IMR-90 (cell line): ENCODE measurements around the gene HS3ST6. TPM values are rescaled to one million over a fixed set of nuclear protein-coding genes. Genes with fewer than 3 reads are reported as not detected.

Experiments used
- ATAC-seq: fragments of 200-7000 bp; cut with Tn5 transposase; 2 replicates; pipeline ENCODE4 v1.9.1; 2020; ENCODE audit warnings: low read depth, mild to moderate bottlenecking, moderate library complexity
- BruUV-seq: library from RNA; stranded (reverse); fragments of 400-500 nt; replicated peaks from 2 replicates; lab custom pipeline; 2021; lab: Mats Ljungman, UMichigan
- CTCF ChIA-PET: fragments of 300-600 bp; formaldehyde crosslinking; extraction: SDS; loops from one replicate; lab custom pipeline; 2021; ENCODE audit warnings: antibody characterized with exemption; lab: Yijun Ruan, JAX
- POLR2A ChIA-PET: fragments of 300-600 bp; sonication (Branson Sonifier 250); formaldehyde crosslinking; loops from one replicate; lab custom pipeline; 2022; ENCODE audit warnings: antibody characterized with exemption; ENCODE audit not compliant: unreplicated experiment; lab: Charles Lee
- DNase-seq: peaks from one replicate; pipeline ENCODE4 v3.0.0; 2013
- H2AFZ ChIP-seq: replicated peaks from 2 replicates; pipeline ENCODE3; 2013; ENCODE audit warnings: low read length, mild to moderate bottlenecking; ENCODE audit not compliant: poor library complexity
- H2AK5ac ChIP-seq: 2 replicates; pipeline ENCODE4 v1.6.1; 2013; ENCODE audit warnings: low read depth, low read length, inconsistent platforms
- H2AK9ac ChIP-seq: replicated peaks from 2 replicates; pipeline ENCODE3; 2013; ENCODE audit warnings: mild to moderate bottlenecking, low read depth, low read length, moderate library complexity; ENCODE audit not compliant: poor library complexity
- H2BK120ac ChIP-seq: 2 replicates; pipeline ENCODE4 v1.6.1; 2013; ENCODE audit warnings: low read depth, low read length, inconsistent platforms
- H2BK15ac ChIP-seq: 3 replicates; pipeline ENCODE4 v1.6.1; 2013; ENCODE audit warnings: low read depth, low read length, inconsistent platforms
- H2BK20ac ChIP-seq: 2 replicates; pipeline ENCODE4 v1.6.1; 2013; ENCODE audit warnings: low read depth, mild to moderate bottlenecking, inconsistent platforms, low read length, moderate library complexity
- H2BK5ac ChIP-seq: 2 replicates; pipeline ENCODE4 v1.6.1; 2013; ENCODE audit warnings: mild to moderate bottlenecking, low read depth, low read length, inconsistent platforms; ENCODE audit not compliant: poor library complexity, severe bottlenecking
- H3K14ac ChIP-seq: replicated peaks from 2 replicates; pipeline ENCODE4 v1.6.1; 2013; ENCODE audit warnings: low read depth, low read length, inconsistent platforms
- H3K18ac ChIP-seq: 2 replicates; pipeline ENCODE4 v1.6.1; 2013; ENCODE audit warnings: low read depth, low read length, control low read depth
- H3K23ac ChIP-seq: 2 replicates; pipeline ENCODE4 v1.6.1; 2013; ENCODE audit warnings: low read depth, low read length, inconsistent platforms
- H3K27ac ChIP-seq: 2 replicates; pipeline ENCODE4 v1.5.1; 2013; ENCODE audit warnings: mild to moderate bottlenecking, control low read depth, low read length; ENCODE audit not compliant: insufficient read depth
- H3K27me3 ChIP-seq: 2 replicates; pipeline ENCODE4 v1.6.1; 2013; ENCODE audit warnings: low read length; ENCODE audit not compliant: control insufficient read depth, insufficient read depth
- H3K36me3 ChIP-seq: 2 replicates; pipeline ENCODE4 v1.6.1; 2013; ENCODE audit warnings: low read length, mixed read lengths; ENCODE audit not compliant: control insufficient read depth, insufficient read depth
- H3K4ac ChIP-seq: 2 replicates; pipeline ENCODE4 v1.6.1; 2013; ENCODE audit warnings: low read depth, low read length, inconsistent platforms
- H3K4me1 ChIP-seq: 2 replicates; pipeline ENCODE4 v1.6.1; 2013; ENCODE audit warnings: low read length, mixed read lengths; ENCODE audit not compliant: control insufficient read depth, insufficient read depth
- H3K4me2 ChIP-seq: 2 replicates; pipeline ENCODE4 v1.6.1; 2013; ENCODE audit warnings: low read depth, mild to moderate bottlenecking, control low read depth, low read length, moderate library complexity
- H3K4me3 ChIP-seq: 2 replicates; pipeline ENCODE4 v1.5.1; 2013; ENCODE audit warnings: low read depth, mild to moderate bottlenecking, control low read depth, low read length, moderate library complexity; ENCODE audit not compliant: insufficient read depth
- H3K56ac ChIP-seq: 2 replicates; pipeline ENCODE4 v1.6.1; 2013; ENCODE audit warnings: low read length, inconsistent platforms; ENCODE audit not compliant: insufficient read depth; ENCODE audit errors: extremely low read depth
- H3K79me1 ChIP-seq, 2 experiments: 2 replicates each; pipeline ENCODE4 v1.6.1; 2013; ENCODE audit warnings: low read length in 2 of 2, inconsistent platforms in 1 of 2, low read depth in 1 of 2
- H3K9ac ChIP-seq: 2 replicates; pipeline ENCODE4 v1.6.1; 2013; ENCODE audit warnings: low read depth, low read length, control low read depth
- H3K9me1 ChIP-seq: 2 replicates; pipeline ENCODE4 v1.6.1; 2013; ENCODE audit warnings: low read length, inconsistent platforms; ENCODE audit not compliant: insufficient read depth
- H3K9me3 ChIP-seq: 2 replicates; pipeline ENCODE4 v1.6.1; 2013; ENCODE audit warnings: low read length; ENCODE audit not compliant: control insufficient read depth, insufficient read depth
- H4K20me1 ChIP-seq: 2 replicates; pipeline ENCODE4 v1.6.1; 2013; ENCODE audit warnings: low read length, inconsistent platforms; ENCODE audit not compliant: insufficient read depth
- H4K5ac ChIP-seq: 2 replicates; pipeline ENCODE4 v1.6.1; 2013; ENCODE audit warnings: mild to moderate bottlenecking, low read depth, low read length, control low read depth
- H4K8ac ChIP-seq, 2 experiments: 2 replicates each; pipeline ENCODE4 v1.6.1; 2013; ENCODE audit warnings: low read depth in 2 of 2, low read length in 2 of 2, control low read depth in 1 of 2, inconsistent platforms in 1 of 2
- H4K91ac ChIP-seq: 2 replicates; pipeline ENCODE4 v1.6.1; 2013; ENCODE audit warnings: low read depth, low read length, inconsistent platforms; ENCODE audit not compliant: insufficient read depth
- BHLHE40 ChIP-seq: fragments of 150-350 bp; IDR thresholded peaks from 2 replicates; pipeline ENCODE4 v1.6.1; 2016; ENCODE audit warnings: mild to moderate bottlenecking, low read depth, low read length
- CEBPB ChIP-seq: IDR thresholded peaks from 2 replicates; pipeline ENCODE4 v1.6.1; 2012; ENCODE audit warnings: low read depth, low read length, improper control_type of control experiment
- CHD1 ChIP-seq: IDR thresholded peaks from 2 replicates; pipeline ENCODE4 v1.6.1; 2012; ENCODE audit warnings: low read depth, low read length, improper control_type of control experiment
- FOS ChIP-seq: fragments of 150-350 bp; IDR thresholded peaks from 2 replicates; pipeline ENCODE4 v1.6.1; 2016; ENCODE audit warnings: low read depth, low read length
- MAZ ChIP-seq: IDR thresholded peaks from 2 replicates; pipeline ENCODE4 v1.6.1; 2012; ENCODE audit warnings: low read depth, mild to moderate bottlenecking, low read length, improper control_type of control experiment, moderate library complexity, borderline replicate concordance
- MXI1 ChIP-seq: IDR thresholded peaks from 2 replicates; pipeline ENCODE4 v1.6.1; 2012; ENCODE audit warnings: low read depth, mild to moderate bottlenecking, low read length, moderate library complexity, borderline replicate concordance
- NFE2L2 ChIP-seq: fragments of 150-350 bp; IDR thresholded peaks from 2 replicates; pipeline ENCODE4 v1.6.1; 2016; ENCODE audit warnings: low read depth, mild to moderate bottlenecking, low read length
- POLR2A ChIP-seq: IDR thresholded peaks from 2 replicates; pipeline ENCODE4 v1.6.1; 2012; ENCODE audit warnings: mild to moderate bottlenecking, low read depth, low read length
- RFX5 ChIP-seq: IDR thresholded peaks from 2 replicates; pipeline ENCODE4 v1.8.0; 2012; ENCODE audit warnings: low read depth, mild to moderate bottlenecking, low read length, moderate library complexity
- SMC3 ChIP-seq: fragments of 150-350 bp; IDR thresholded peaks from 2 replicates; pipeline ENCODE4 v1.6.1; 2016; ENCODE audit warnings: low read depth, mild to moderate bottlenecking, antibody characterized with exemption, low read length, moderate library complexity
- USF2 ChIP-seq: fragments of 150-350 bp; IDR thresholded peaks from 2 replicates; pipeline ENCODE4 v1.6.1; 2017; ENCODE audit warnings: mild to moderate bottlenecking, antibody characterized with exemption, low read length, low read depth
- WGBS, 2 experiments: methylation state at CpG; one replicate each; pipeline versions ENCODE4 v1.1.5 to v1.1.7; 2013; ENCODE audit warnings: missing lambda C conversion rate in 2 of 2; ENCODE audit not compliant: insufficient read length in 1 of 2; ENCODE audit errors: extremely low coverage in 2 of 2; 5-methylcytosine and 5-hydroxymethylcytosine counted together
- dilution Hi-C: fragments of 300-500 bp; cut with HindIII; formaldehyde crosslinking; loops from one replicate; pipeline ENCODE4 v1.14.3; 2018; ENCODE audit warnings: low sequenced_read_pairs; ENCODE audit not compliant: unreplicated experiment
- in situ Hi-C: fragments of 300-500 bp; cut with MboI; formaldehyde crosslinking; loops from 3 replicates; pipeline ENCODE4 v1.14.3; 2019; ENCODE audit warnings: low sequenced_read_pairs, inconsistent platforms, mixed read lengths
- intact Hi-C: fragments of 100-400 bp; cut with micrococcal nuclease; formaldehyde crosslinking; loops from 2 replicates; pipeline ENCODE4 v1.10.0; 2022
- polyA plus RNA-seq, 3 experiments: library from polyadenylated mRNA; depleted of rRNA; stranded (reverse); fragments of >200 nt; gene quantifications; 2 replicates each; pipeline ENCODE4 v1.2.3, GENCODE V29; 2012; ENCODE audit warnings: low replicate concordance in 1 of 3
- total RNA-seq: library from RNA; depleted of rRNA; stranded (reverse); fragments of >200 nt; gene quantifications from 2 replicates; pipeline ENCODE4 v1.2.3, GENCODE V29; 2012
- TF ChIP-seq, protein P1 (sequence below): fragments of 150-350 bp; IDR thresholded peaks from 2 replicates; pipeline ENCODE4 v1.6.1; 2016; ENCODE audit warnings: low read depth, mild to moderate bottlenecking, low read length, moderate library complexity, borderline replicate concordance

Gene HS3ST6
- total and polyA plus RNA-seq, 2 of the 4 experiments (the other 2 are of a cell fraction) = not detected

DNA sequence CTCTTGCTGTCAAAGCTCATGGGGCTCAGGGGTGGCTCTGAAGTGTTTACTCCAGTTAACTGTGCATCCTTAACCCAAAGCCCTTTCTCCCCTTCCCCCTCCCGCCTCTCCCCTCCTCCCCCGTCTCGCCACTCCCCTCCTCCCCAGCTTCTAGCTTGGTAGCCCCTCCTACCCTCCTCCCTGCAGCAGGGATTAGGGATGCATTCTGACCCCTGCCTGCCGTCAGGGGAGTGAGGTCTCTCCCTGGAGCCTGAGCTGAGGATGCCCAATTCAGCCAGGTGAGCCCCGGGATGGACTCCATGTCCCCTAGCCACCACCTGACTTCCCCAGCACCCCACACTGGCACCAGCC is 1.6 kb downstream of the HS3ST6 start:
- no peak overlapping the region for H4K8ac ChIP-seq
- H2BK20ac ChIP-seq = no peak overlapping the region
- H2AFZ ChIP-seq = no peak overlapping the region
- TF ChIP-seq POLR2A (no peak), SMC3 (no peak), FOS (no peak), RFX5 (no peak), BHLHE40 (no peak), MXI1 (no peak), USF2 (no peak), CHD1 (no peak), MAZ (no peak), CEBPB (no peak), NFE2L2 (no peak)
- TF ChIP-seq, protein P1, sequence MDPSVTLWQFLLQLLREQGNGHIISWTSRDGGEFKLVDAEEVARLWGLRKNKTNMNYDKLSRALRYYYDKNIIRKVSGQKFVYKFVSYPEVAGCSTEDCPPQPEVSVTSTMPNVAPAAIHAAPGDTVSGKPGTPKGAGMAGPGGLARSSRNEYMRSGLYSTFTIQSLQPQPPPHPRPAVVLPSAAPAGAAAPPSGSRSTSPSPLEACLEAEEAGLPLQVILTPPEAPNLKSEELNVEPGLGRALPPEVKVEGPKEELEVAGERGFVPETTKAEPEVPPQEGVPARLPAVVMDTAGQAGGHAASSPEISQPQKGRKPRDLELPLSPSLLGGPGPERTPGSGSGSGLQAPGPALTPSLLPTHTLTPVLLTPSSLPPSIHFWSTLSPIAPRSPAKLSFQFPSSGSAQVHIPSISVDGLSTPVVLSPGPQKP = no peak
- H3K56ac ChIP-seq = no peak overlapping the region
- H4K91ac ChIP-seq = no peak overlapping the region
- H2BK120ac ChIP-seq = no peak overlapping the region
- no peak overlapping the region for H2AK9ac ChIP-seq
- ChIA-PET CTCF (no interaction called here), POLR2A (no interaction called here)
- no peak overlapping the region for H3K4ac ChIP-seq
- H3K27me3 ChIP-seq = peaks cover 82% of the 10 kb centered on the region
- no peaks in the 10 kb centered on the region for H3K36me3 ChIP-seq
- no peaks in the 10 kb centered on the region for H3K4me1 ChIP-seq
- no peaks in the 10 kb centered on the region for H3K9me3 ChIP-seq
- no peak for ATAC-seq
- no peak overlapping the region for H2AK5ac ChIP-seq
- BruUV-seq = no TSS peak
- H3K9ac ChIP-seq = no peak overlapping the region
- no peak overlapping the region for H3K23ac ChIP-seq
- H4K5ac ChIP-seq = no peak overlapping the region
- intact Hi-C loops (no loop called here), in situ Hi-C loops (no loop called here), dilution Hi-C loops (no loop called here)
- H3K18ac ChIP-seq = no peak overlapping the region
- H3K9me1 ChIP-seq = no peaks in the 10 kb centered on the region; the same call in 1 of the 2 replicates
- H2BK5ac ChIP-seq = no peak overlapping the region
- no peaks in the 10 kb centered on the region for H3K79me1 ChIP-seq
- no peak overlapping the region for H3K4me2 ChIP-seq
- no peak overlapping the region for H3K27ac ChIP-seq
- H2BK15ac ChIP-seq = no peak overlapping the region
- H4K20me1 ChIP-seq = no peaks in the 10 kb centered on the region
- WGBS, 2 experiments = no CpG with 5 or more reads among the region's 5 CpGs
- H3K4me3 ChIP-seq = no peak overlapping the region
- no peak for DNase-seq
- no peak overlapping the region for H3K14ac ChIP-seq
